CD4-positive, alpha-beta T cell treated with Interleukin-15 for 4 hours (primary cell): ENCODE results near the gene PIGZ.

Source experiments
- DNase-seq: peaks from one replicate; pipeline ENCODE4 v3.0.0-alpha.2; 2020; ENCODE audit warnings: low spot score

The PIGZ gene

GRCh38 chr3:196968233-196969133 lies at the start of gene PIGZ:
PIGZ (minus strand) TSS chr3:196968833; CDS start chr3:196952031, 16,802 bp downstream.
- DNase-seq = peak; percentile 13

GRCh38 chr3:197017003-197017402 lies 48.4 kb upstream of the PIGZ start:
- DNase-seq = no peak

- DNase-seq = no peak
Measured at GRCh38 chr3:197015790-197016736, 47.4 kb upstream of the PIGZ start.

GRCh38 chr3:197014942-197015575 lies 46.4 kb upstream of the PIGZ start:
- DNase-seq = no peak

GRCh38 chr3:197014024-197014423 lies 45.4 kb upstream of the PIGZ start:
- DNase-seq = no peak

- DNase-seq = no peak
Measured at GRCh38 chr3:197012540-197012883, 43.9 kb upstream of the PIGZ start.

- DNase-seq = no peak
Measured at GRCh38 chr3:197011780-197012539, 43.3 kb upstream of the PIGZ start.

GRCh38 chr3:197010556-197011351 lies 42.1 kb upstream of the PIGZ start:
- DNase-seq = no peak

- DNase-seq = no peak
Measured at GRCh38 chr3:197009532-197010019, 40.9 kb upstream of the PIGZ start.

GRCh38 chr3:197008436-197009209 lies 40.0 kb upstream of the PIGZ start:
- no peak for DNase-seq

GRCh38 chr3:197007953-197008352 lies 39.3 kb upstream of the PIGZ start:
- DNase-seq = no peak

- DNase-seq = no peak
Measured at GRCh38 chr3:197007296-197007940, 38.8 kb upstream of the PIGZ start.

GRCh38 chr3:197006860-197007259 lies 38.2 kb upstream of the PIGZ start:
- no peak for DNase-seq

- DNase-seq = no peak
Measured at GRCh38 chr3:197006446-197006845, 37.8 kb upstream of the PIGZ start.

GRCh38 chr3:197003461-197004385 lies 35.1 kb upstream of the PIGZ start:
- DNase-seq = no peak

- DNase-seq = peak; percentile 77
Measured at GRCh38 chr3:197002701-197003454, 34.2 kb upstream of the PIGZ start.

GRCh38 chr3:197001972-197002700 lies 33.5 kb upstream of the PIGZ start:
- no peak for DNase-seq
